GM18502 (cell line): ENCODE measurements around the gene DEK.
"Not testable (repeated sequence)": the region's sequence is repeated elsewhere in the genome, so short reads cannot be mapped to it uniquely, and the experiment has no call there.

Experiments used
- ATAC-seq: cut with Tn5 transposase; IDR thresholded peaks from one replicate; pipeline ENCODE4 v1.9.1; 2021; ENCODE audit warnings: mild to moderate bottlenecking; ENCODE audit not compliant: unreplicated experiment, poor library complexity

The DEK gene

GRCh38 chr6:18242062-18242851 lies 22.1 kb downstream of the DEK start:
- ATAC-seq, result no peak

GRCh38 chr6:18241208-18242038 lies 22.9 kb downstream of the DEK start:
- ATAC-seq, result peak; percentile 49

GRCh38 chr6:18240230-18240629 lies 24.1 kb downstream of the DEK start:
- no peak for ATAC-seq

- no peak for ATAC-seq
Observed at GRCh38 chr6:18237167-18237566, 27.2 kb downstream of the DEK start.

- ATAC-seq, result no peak
Observed at GRCh38 chr6:18235524-18235923, 28.8 kb downstream of the DEK start.

GRCh38 chr6:18234564-18234963 lies 29.8 kb downstream of the DEK start:
- no peak for ATAC-seq

GRCh38 chr6:18233770-18234169 lies 30.6 kb downstream of the DEK start:
- ATAC-seq, result not testable (repeated sequence)

GRCh38 chr6:18231856-18232255 lies 32.5 kb downstream of the DEK start:
- ATAC-seq, result not testable (repeated sequence)

GRCh38 chr6:18228590-18228989 lies 35.7 kb downstream of the DEK start:
- ATAC-seq, result not testable (repeated sequence)

GRCh38 chr6:18227166-18227565 lies 37.2 kb downstream of the DEK start:
- ATAC-seq, result not testable (repeated sequence)

GRCh38 chr6:18226451-18227105 lies 37.8 kb downstream of the DEK start:
- not testable (repeated sequence) for ATAC-seq

GRCh38 chr6:18221288-18221615 lies 43.1 kb downstream of the DEK start:
- ATAC-seq, result no peak

GRCh38 chr6:18219591-18219990 lies 44.7 kb downstream of the DEK start:
- no peak for ATAC-seq

GRCh38 chr6:18218233-18218632 lies 46.1 kb downstream of the DEK start:
- ATAC-seq, result no peak

GRCh38 chr6:18216411-18216810 lies 47.9 kb downstream of the DEK start:
- no peak for ATAC-seq

GRCh38 chr6:18215436-18215835 lies 48.9 kb downstream of the DEK start:
- ATAC-seq, result no peak

- ATAC-seq, result peak; percentile 30
Observed at GRCh38 chr6:18214003-18214402, 50.3 kb downstream of the DEK start.

- no peak for ATAC-seq
Observed at GRCh38 chr6:18213439-18213838, 50.9 kb downstream of the DEK start.

- ATAC-seq, result no peak
Observed at GRCh38 chr6:18212231-18212630, 52.1 kb downstream of the DEK start.

- peak; percentile 98 for ATAC-seq
Observed at GRCh38 chr6:18211338-18211737, 53.0 kb downstream of the DEK start.

GRCh38 chr6:18210707-18211106 lies 53.6 kb downstream of the DEK start:
- no peak for ATAC-seq
